Erythroblast (primary cell): ENCODE measurements around the gene RPS24.
"Not testable (repeated sequence)": the region's sequence is repeated elsewhere in the genome, so short reads cannot be mapped to it uniquely, and the experiment has no call there.

ENCODE experiments used
- DNase-seq, 2 experiments: peaks; one replicate each; lab custom pipeline; 2025; lab: John Stamatoyannopoulos, UW
- GATA1 ChIP-seq: IDR thresholded peaks from 2 replicates; pipeline ENCODE4 v1.6.1; 2011; ENCODE audit warnings: low read depth, mild to moderate bottlenecking, control low read depth, low read length, moderate library complexity
- POLR2A ChIP-seq: IDR thresholded peaks from 2 replicates; pipeline ENCODE4 v1.6.1; 2011; ENCODE audit warnings: mild to moderate bottlenecking, low read length

Gene RPS24

GRCh38 chr10:78033637-78034470 is at the start of gene RPS24:
TSS of gene RPS24 (plus strand) at chr10:78033863. CDS start at chr10:78033902, 39 bp downstream.
- TF ChIP-seq GATA1 (no peak), POLR2A (peak; percentile 96)
- DNase-seq = peak; percentile 98

- TF ChIP-seq POLR2A (no peak), GATA1 (no peak)
- DNase-seq = no peak
These were observed 48.7 kb upstream of the RPS24 start for GRCh38 chr10:77984986-77985385.

- TF ChIP-seq POLR2A = no peak
- TF ChIP-seq GATA1 = no peak
- no peak for DNase-seq
These were observed 45.9 kb upstream of the RPS24 start for GRCh38 chr10:77987671-77988255.

GRCh38 chr10:77989081-77989724 is 44.5 kb upstream of the RPS24 start:
- no peak for DNase-seq
- no peak for TF ChIP-seq POLR2A
- no peak for TF ChIP-seq GATA1

GRCh38 chr10:77993620-77994019 is 40.0 kb upstream of the RPS24 start:
- TF ChIP-seq POLR2A (no peak), GATA1 (no peak)
- no peak for DNase-seq

GRCh38 chr10:77998780-77999179 is 34.9 kb upstream of the RPS24 start:
- DNase-seq = not testable (repeated sequence)

GRCh38 chr10:78000206-78000605 is 33.5 kb upstream of the RPS24 start:
- no peak for TF ChIP-seq POLR2A
- no peak for TF ChIP-seq GATA1
- DNase-seq = no peak

GRCh38 chr10:78000956-78001472 is 32.6 kb upstream of the RPS24 start:
- DNase-seq = no peak
- TF ChIP-seq POLR2A = no peak
- TF ChIP-seq GATA1 = no peak

GRCh38 chr10:78002541-78003288 is 30.9 kb upstream of the RPS24 start:
- no peak for TF ChIP-seq POLR2A
- no peak for TF ChIP-seq GATA1
- DNase-seq = no peak

- no peak for DNase-seq
- TF ChIP-seq GATA1 = no peak
- TF ChIP-seq POLR2A = no peak
These were observed 29.2 kb upstream of the RPS24 start for GRCh38 chr10:78004215-78005026.

GRCh38 chr10:78007172-78007571 is 26.5 kb upstream of the RPS24 start:
- TF ChIP-seq GATA1 (no peak), POLR2A (no peak)
- DNase-seq = no peak

- no peak for DNase-seq
- no peak for TF ChIP-seq GATA1
- no peak for TF ChIP-seq POLR2A
These were observed 24.0 kb upstream of the RPS24 start for GRCh38 chr10:78009662-78010061.
